ENCODE results near the gene TMEM81. TPM values are rescaled to one million over a fixed set of nuclear protein-coding genes. Genes with fewer than 3 reads are reported as not detected.

Gene TMEM81
- total and polyA plus RNA-seq, 12 donors = 1.6 to 3.8 (median 2.2) TPM

DNA sequence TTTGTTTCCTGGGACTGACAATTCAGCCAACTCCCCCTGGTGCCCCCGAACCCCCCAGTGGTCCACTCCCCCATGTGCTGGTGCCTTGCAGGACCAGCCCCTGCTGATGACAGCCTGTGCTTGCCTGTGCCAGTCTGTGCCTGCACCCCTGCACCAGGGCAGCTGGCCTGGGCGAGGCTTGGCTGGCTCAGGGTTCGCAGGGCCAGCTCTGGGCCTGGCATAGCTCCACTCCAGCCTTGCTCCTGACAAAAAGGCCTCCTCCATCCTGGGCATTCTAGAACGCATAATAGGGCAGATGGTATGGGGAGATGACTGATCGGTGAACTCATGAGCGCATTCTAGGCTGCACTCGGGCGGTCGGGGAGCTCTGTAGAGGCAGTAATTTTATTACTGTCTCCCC is 35.9 kb downstream of the TMEM81 start:
- Histone ChIP-seq H3K27ac (no peak overlapping the region), H3K27me3 (peaks cover 6 to 68% (median 54%) of the 10 kb centered on the region in 7 donors), H3K36me3 (no peaks in the 10 kb centered on the region), H3K9me3 (no peaks in the 10 kb centered on the region), H3K4me3 (no peak overlapping the region), H3K4me1 (peaks cover 0 to 2% (median 0%) of the 10 kb centered on the region in 9 donors)
- DNase-seq (no peak), ATAC-seq (no peak)
- 88 to 89% methylated on average over 9 of the region's 9 CpGs for WGBS, 2 donors
- no peak for TF ChIP-seq CTCF (IDR thresholded peaks at IDR 0.05)
- intact Hi-C loops (cut with DNase I) = no loop called here

DNA sequence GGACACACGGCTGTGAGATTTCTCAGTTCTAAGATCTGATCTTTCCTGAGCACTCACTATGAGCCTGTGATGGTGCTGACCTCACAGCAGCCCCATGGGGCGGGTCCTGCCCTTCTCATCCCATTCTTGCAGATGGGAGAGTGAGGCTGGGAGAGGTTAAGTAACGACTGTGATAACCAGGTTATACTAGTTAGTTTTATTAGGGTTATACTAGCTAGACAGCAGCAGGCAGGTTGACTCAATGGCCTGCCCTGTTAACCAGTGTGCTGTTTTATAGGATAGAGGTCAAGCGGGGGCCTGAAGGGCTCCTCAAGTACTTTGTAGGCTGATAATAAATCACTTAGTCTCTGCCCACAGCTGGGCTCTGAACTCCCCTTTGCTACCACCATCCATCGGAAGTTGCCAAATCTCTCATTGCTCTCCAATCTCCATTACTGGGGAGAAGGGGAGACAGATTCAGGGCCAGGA is 36.5 kb downstream of the TMEM81 start:
- ATAC-seq = no peak
- no peak for TF ChIP-seq CTCF (IDR thresholded peaks at IDR 0.05)
- H3K27me3 ChIP-seq = peaks cover 10 to 69% (median 54%) of the 10 kb centered on the region in 7 donors

DNA sequence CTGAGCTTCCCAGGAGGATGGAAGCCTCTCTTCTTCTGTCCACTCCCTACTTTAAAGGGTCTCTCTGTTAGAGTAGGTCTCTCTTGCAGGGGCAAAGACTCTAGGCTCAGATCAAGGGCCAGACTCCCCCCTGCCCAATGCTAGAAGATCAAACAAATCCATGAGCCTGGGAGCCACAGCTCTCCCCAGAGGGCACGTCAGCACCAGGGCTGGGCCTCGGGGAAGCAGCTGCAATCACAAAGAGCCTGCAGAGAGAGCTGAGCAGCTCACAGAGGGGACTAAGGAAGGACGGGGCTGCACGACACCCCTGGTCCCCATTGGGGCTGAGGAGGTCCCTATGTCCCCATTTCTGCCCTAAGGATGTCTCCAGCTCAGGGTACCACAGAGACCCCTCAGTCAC is 37.4 kb downstream of the TMEM81 start:
- Histone ChIP-seq H3K4me1 (peaks cover 0 to 10% (median 0%) of the 10 kb centered on the region in 9 donors), H3K27ac (no peak overlapping the region), H3K27me3 (peaks cover 14 to 72% (median 62%) of the 10 kb centered on the region in 7 donors), H3K4me3 (no peak overlapping the region), H3K9me3 (no peaks in the 10 kb centered on the region), H3K36me3 (no peaks in the 10 kb centered on the region)
- DNase-seq (no peak), ATAC-seq (peak in 1 of 8 donors; percentile 36)
- no peak for TF ChIP-seq CTCF (IDR thresholded peaks at IDR 0.05)
- 44 to 51% methylated on average over 4 of the region's 4 CpGs for WGBS, 2 donors
- intact Hi-C loops (cut with DNase I) = no loop called here

More for the DNA sequence above, 36.5 kb downstream of the TMEM81 start:
- Histone ChIP-seq H3K27ac (no peak overlapping the region), H3K36me3 (no peaks in the 10 kb centered on the region), H3K9me3 (no peaks in the 10 kb centered on the region), H3K4me1 (peaks cover 0 to 8% (median 0%) of the 10 kb centered on the region in 9 donors), H3K4me3 (no peak overlapping the region)
- no peak for DNase-seq
- intact Hi-C loops (cut with DNase I) = no loop called here
- 72 to 74% methylated on average over 5 of the region's 5 CpGs for WGBS, 2 donors

DNA sequence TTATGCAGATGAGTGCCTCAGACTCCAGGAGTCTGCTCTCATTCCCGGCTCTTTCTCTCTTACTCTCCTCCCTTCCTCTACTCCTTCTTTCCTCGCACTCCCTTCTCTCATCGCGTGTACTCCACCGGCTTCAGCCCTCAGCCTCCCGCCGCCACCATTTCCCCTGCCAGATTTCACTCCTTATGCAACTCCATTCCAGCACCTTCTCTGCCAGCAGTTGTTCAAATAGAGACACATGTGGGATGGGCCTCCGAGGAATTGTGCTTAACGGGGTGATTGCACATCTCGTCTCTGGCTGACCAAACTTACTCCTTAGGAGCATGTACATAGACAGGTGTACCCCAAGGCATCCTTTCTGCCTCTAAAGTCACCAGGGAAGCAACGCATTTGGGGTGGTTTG is 39.1 kb downstream of the TMEM81 start:
- no peak for TF ChIP-seq CTCF (IDR thresholded peaks at IDR 0.05)
- ATAC-seq = no peak
- DNase-seq = no peak
- no peaks in the 10 kb centered on the region for H3K9me3 ChIP-seq
- peaks cover 0 to 10% (median 0%) of the 10 kb centered on the region in 9 donors for H3K4me1 ChIP-seq
- intact Hi-C loops (cut with DNase I) = no loop called here
- H3K36me3 ChIP-seq = no peaks in the 10 kb centered on the region
- WGBS, 2 donors = 29 to 30% methylated on average over 11 of the region's 11 CpGs
- H3K27ac ChIP-seq = no peak overlapping the region
- peaks cover 14 to 81% (median 69%) of the 10 kb centered on the region in 7 donors for H3K27me3 ChIP-seq
- no peak overlapping the region for H3K4me3 ChIP-seq

Data from heart right ventricle (tissue), 16 donors.